ENCODE data around the gene NOVA1.

Gene NOVA1

DNA sequence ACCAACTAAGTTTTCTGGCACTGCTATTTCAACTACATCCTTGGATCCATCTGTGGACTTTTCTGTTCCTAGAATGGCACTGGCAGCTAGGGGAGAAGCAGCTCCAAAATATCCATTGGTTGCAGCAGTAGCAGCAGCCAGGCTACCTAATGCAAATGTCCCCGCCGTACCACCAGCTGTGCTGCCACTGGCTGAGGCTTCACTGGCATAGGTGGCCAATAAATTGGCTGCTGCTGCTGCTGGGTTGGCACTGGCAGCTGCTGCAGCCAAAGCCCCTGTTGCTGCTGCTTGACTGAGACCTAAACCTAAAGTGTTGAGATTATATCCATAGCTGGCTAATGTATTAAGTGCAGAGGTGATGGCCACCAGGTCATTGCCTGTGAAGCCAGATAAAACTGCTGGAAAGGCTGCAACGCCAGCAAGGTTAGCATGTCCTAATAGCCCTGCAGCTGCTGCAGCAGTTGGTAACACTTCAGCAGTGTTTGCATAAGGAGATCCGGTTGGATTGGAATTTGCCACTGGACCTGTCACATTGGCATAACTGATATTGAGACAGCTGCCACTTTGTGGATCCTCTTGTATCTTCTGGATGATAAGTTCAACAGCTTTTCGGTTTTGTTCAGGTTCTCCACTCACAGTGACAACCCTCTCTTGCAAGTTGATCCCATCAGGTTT lies 149.5 kb downstream of the NOVA1 start:
- H3K4me1 ChIP-seq (ENCODE audit: control insufficient read depth, insufficient read depth, low read length), result no peaks in the 10 kb centered on the region
- no peaks in the 10 kb centered on the region for H3K27me3 ChIP-seq (ENCODE audit: control insufficient read depth, insufficient read depth, low read length)
- H3K4me3 ChIP-seq (ENCODE audit: low read depth, low read length), result no peak overlapping the region
- no peak overlapping the region for H3K9ac ChIP-seq (ENCODE audit: low read depth, low read length)
- H3K27ac ChIP-seq (ENCODE audit: low read depth, low read length), result no peak overlapping the region
- H3K36me3 ChIP-seq (ENCODE audit: control insufficient read depth, insufficient read depth, low read length), result no peaks in the 10 kb centered on the region
- no peaks in the 10 kb centered on the region for H3K9me3 ChIP-seq (ENCODE audit: control insufficient read depth, insufficient read depth, low read length)

DNA sequence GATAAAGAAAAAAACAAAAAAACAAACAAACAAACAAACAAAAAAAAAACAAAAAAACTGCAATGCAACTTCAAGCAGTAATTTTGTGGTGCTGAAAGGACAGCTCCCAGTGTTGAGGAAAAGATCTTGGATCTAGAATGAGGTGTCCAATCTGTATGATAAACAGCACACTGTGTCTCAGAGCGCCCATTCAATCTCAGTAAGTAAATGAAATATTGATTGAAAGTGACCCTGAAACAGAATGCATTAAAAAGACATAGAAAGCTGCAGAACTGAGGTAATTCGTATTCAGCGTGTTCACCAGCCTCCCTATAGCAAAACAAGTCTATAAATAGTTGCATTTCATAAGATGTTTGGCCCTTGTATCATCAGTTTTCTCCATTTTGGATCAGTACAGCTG lies 153.0 kb downstream of the NOVA1 start:
- H3K36me3 ChIP-seq (ENCODE audit: control insufficient read depth, insufficient read depth, low read length), result no peaks in the 10 kb centered on the region
- no peaks in the 10 kb centered on the region for H3K27me3 ChIP-seq (ENCODE audit: control insufficient read depth, insufficient read depth, low read length)
- no peaks in the 10 kb centered on the region for H3K4me1 ChIP-seq (ENCODE audit: control insufficient read depth, insufficient read depth, low read length)
- no peak overlapping the region for H3K27ac ChIP-seq (ENCODE audit: low read depth, low read length)
- H3K9me3 ChIP-seq (ENCODE audit: control insufficient read depth, insufficient read depth, low read length), result no peaks in the 10 kb centered on the region
- H3K9ac ChIP-seq (ENCODE audit: low read depth, low read length), result no peak overlapping the region
- no peak overlapping the region for H3K4me3 ChIP-seq (ENCODE audit: low read depth, low read length)

DNA sequence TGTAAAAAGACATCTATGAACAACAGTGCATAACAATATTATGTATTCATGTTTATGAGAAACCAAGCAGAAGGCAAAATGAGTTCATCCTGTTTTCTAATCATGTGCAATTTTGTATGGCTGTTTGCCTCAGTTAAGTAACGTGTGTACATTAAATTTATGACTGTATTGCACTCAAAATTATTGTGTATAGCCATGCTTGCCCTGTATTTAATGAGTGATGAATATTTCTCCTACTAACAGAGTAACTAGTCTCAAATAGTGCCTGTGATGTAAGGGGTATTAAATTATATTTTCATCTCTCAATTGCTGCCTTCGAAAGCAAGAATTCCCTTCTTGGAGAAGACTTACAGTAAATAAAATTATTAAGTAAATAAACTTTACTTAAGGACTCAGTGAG lies 154.2 kb downstream of the NOVA1 start:
- H3K4me1 ChIP-seq (ENCODE audit: control insufficient read depth, insufficient read depth, low read length), result no peaks in the 10 kb centered on the region
- H3K36me3 ChIP-seq (ENCODE audit: control insufficient read depth, insufficient read depth, low read length), result no peaks in the 10 kb centered on the region
- H3K27me3 ChIP-seq (ENCODE audit: control insufficient read depth, insufficient read depth, low read length), result no peaks in the 10 kb centered on the region
- no peak overlapping the region for H3K9ac ChIP-seq (ENCODE audit: low read depth, low read length)
- no peak overlapping the region for H3K27ac ChIP-seq (ENCODE audit: low read depth, low read length)
- no peak overlapping the region for H3K4me3 ChIP-seq (ENCODE audit: low read depth, low read length)
- H3K9me3 ChIP-seq (ENCODE audit: control insufficient read depth, insufficient read depth, low read length), result no peaks in the 10 kb centered on the region

- Histone ChIP-seq H3K36me3 (ENCODE audit: control insufficient read depth, insufficient read depth, low read length) (no peaks in the 10 kb centered on the region), H3K4me1 (ENCODE audit: control insufficient read depth, insufficient read depth, low read length) (no peaks in the 10 kb centered on the region), H3K4me3 (ENCODE audit: low read depth, low read length) (no peak overlapping the region), H3K9me3 (ENCODE audit: control insufficient read depth, insufficient read depth, low read length) (no peaks in the 10 kb centered on the region), H3K27me3 (ENCODE audit: control insufficient read depth, insufficient read depth, low read length) (no peaks in the 10 kb centered on the region), H3K27ac (ENCODE audit: low read depth, low read length) (no peak overlapping the region), H3K9ac (ENCODE audit: low read depth, low read length) (no peak overlapping the region)
Measured at GRCh38 chr14:26429205-26429604, 168.6 kb downstream of the NOVA1 start.

- Histone ChIP-seq H3K27me3 (ENCODE audit: control insufficient read depth, insufficient read depth, low read length) (no peaks in the 10 kb centered on the region), H3K27ac (ENCODE audit: low read depth, low read length) (no peak overlapping the region), H3K36me3 (ENCODE audit: control insufficient read depth, insufficient read depth, low read length) (no peaks in the 10 kb centered on the region), H3K9ac (ENCODE audit: low read depth, low read length) (no peak overlapping the region), H3K4me3 (ENCODE audit: low read depth, low read length) (no peak overlapping the region), H3K9me3 (ENCODE audit: control insufficient read depth, insufficient read depth, low read length) (no peaks in the 10 kb centered on the region), H3K4me1 (ENCODE audit: control insufficient read depth, insufficient read depth, low read length) (no peaks in the 10 kb centered on the region)
Measured at GRCh38 chr14:26427097-26427496, 170.7 kb downstream of the NOVA1 start.

DNA sequence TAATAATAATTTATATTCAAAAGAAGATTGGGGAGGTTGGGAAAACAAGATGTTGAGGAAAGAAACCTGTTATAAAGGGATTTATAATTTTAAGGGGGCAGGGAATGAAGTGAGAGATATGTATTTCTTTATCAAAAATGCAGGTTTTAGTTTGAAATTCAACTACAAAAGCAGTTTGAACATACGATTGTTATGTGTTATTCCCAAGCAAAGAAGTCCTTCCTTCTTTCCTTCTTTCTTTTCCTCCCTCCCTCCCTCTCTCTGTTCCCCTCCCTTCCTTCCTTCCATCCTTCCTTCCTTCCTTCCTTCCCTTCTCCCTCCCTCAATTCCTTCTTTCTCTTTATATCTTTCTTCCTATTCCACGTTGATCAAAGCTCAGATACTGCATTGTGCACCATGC lies 173.3 kb downstream of the NOVA1 start:
- no peaks in the 10 kb centered on the region for H3K9me3 ChIP-seq (ENCODE audit: control insufficient read depth, insufficient read depth, low read length)

DNA sequence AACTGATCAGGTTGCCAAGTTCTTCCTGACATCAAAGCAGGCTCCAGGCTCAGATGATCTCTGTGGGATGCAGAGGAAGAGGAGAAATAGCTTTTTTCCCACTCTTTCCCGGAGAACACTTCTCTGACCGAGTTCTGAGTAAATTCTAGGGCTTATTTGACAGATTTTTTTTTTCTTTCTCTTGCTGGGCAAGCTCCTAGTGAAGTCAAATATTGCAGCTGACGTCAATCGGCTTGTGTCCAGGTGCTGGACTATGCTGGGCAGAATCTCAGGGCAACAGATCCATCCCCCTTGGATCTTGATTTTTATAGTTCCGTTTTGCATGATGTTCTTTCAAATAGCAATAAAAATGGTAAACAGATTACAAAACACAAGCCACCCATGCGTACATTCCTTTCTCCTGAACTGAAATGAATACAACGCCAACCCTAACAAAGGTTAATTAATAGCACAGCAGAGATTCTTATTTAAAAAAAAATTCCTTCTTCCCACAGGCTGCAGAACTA lies 182.2 kb downstream of the NOVA1 start:
- H3K9ac ChIP-seq (ENCODE audit: low read depth, low read length), result no peak overlapping the region
- no peaks in the 10 kb centered on the region for H3K27me3 ChIP-seq (ENCODE audit: control insufficient read depth, insufficient read depth, low read length)
- H3K4me1 ChIP-seq (ENCODE audit: control insufficient read depth, insufficient read depth, low read length), result peaks cover 8% of the 10 kb centered on the region
- no peak overlapping the region for H3K4me3 ChIP-seq (ENCODE audit: low read depth, low read length)
- no peaks in the 10 kb centered on the region for H3K9me3 ChIP-seq (ENCODE audit: control insufficient read depth, insufficient read depth, low read length)
- H3K27ac ChIP-seq (ENCODE audit: low read depth, low read length), result no peak overlapping the region
- no peaks in the 10 kb centered on the region for H3K36me3 ChIP-seq (ENCODE audit: control insufficient read depth, insufficient read depth, low read length)

More for the DNA sequence above, 173.3 kb downstream of the NOVA1 start:
- H3K27me3 ChIP-seq (ENCODE audit: control insufficient read depth, insufficient read depth, low read length), result no peaks in the 10 kb centered on the region
- no peaks in the 10 kb centered on the region for H3K4me1 ChIP-seq (ENCODE audit: control insufficient read depth, insufficient read depth, low read length)
- no peaks in the 10 kb centered on the region for H3K36me3 ChIP-seq (ENCODE audit: control insufficient read depth, insufficient read depth, low read length)
- no peak overlapping the region for H3K27ac ChIP-seq (ENCODE audit: low read depth, low read length)
- H3K9ac ChIP-seq (ENCODE audit: low read depth, low read length), result no peak overlapping the region
- no peak overlapping the region for H3K4me3 ChIP-seq (ENCODE audit: low read depth, low read length)

DNA sequence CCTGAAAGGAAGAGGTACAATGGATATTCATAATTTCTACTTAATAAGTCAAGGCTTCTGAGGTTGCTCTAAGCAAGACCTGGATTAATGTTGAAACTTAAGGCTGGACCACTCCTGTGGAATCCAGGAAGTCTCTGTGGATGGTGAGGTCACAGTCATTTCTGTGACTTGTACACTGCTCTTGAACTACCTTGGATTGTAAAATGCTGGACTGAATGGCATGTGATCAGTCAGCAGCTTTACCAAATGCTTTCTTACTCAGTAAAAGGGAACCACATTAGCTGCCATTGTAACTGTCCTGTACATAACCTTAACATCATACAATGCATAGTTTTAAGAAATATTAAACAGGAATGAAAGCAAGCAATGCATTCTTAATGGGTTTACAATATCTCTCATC lies 182.9 kb downstream of the NOVA1 start:
- Histone ChIP-seq H3K9me3 (ENCODE audit: control insufficient read depth, insufficient read depth, low read length) (no peaks in the 10 kb centered on the region), H3K4me3 (ENCODE audit: low read depth, low read length) (no peak overlapping the region), H3K9ac (ENCODE audit: low read depth, low read length) (no peak overlapping the region), H3K4me1 (ENCODE audit: control insufficient read depth, insufficient read depth, low read length) (peaks cover 8% of the 10 kb centered on the region), H3K36me3 (ENCODE audit: control insufficient read depth, insufficient read depth, low read length) (no peaks in the 10 kb centered on the region), H3K27ac (ENCODE audit: low read depth, low read length) (no peak overlapping the region), H3K27me3 (ENCODE audit: control insufficient read depth, insufficient read depth, low read length) (no peaks in the 10 kb centered on the region)

- Histone ChIP-seq H3K27me3 (ENCODE audit: control insufficient read depth, insufficient read depth, low read length) (no peaks in the 10 kb centered on the region), H3K9me3 (ENCODE audit: control insufficient read depth, insufficient read depth, low read length) (no peaks in the 10 kb centered on the region), H3K4me1 (ENCODE audit: control insufficient read depth, insufficient read depth, low read length) (peaks cover 8% of the 10 kb centered on the region), H3K9ac (ENCODE audit: low read depth, low read length) (no peak overlapping the region), H3K36me3 (ENCODE audit: control insufficient read depth, insufficient read depth, low read length) (no peaks in the 10 kb centered on the region), H3K27ac (ENCODE audit: low read depth, low read length) (no peak overlapping the region), H3K4me3 (ENCODE audit: low read depth, low read length) (no peak overlapping the region)
Measured at GRCh38 chr14:26414103-26414502, 183.7 kb downstream of the NOVA1 start.

DNA sequence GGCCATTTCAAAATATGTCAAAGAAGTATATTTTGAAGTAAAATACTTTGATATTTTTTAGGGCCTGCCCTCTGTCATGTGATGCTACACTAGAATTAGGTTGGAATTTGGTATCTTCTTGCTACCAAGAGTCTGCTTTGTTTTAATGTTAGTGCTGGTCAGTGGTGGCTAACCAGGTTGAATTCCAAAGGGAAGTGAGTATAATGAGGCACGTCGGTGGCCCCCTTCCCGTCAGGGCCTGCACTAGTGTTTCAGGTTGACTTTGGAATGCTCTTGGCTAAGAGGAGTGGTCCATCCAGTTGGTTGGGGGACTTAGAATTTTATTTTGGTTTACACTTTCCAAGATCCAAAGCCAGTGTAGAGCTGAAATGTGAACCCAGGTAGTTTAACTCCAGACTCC lies 185.4 kb downstream of the NOVA1 start:
- H3K9me3 ChIP-seq (ENCODE audit: control insufficient read depth, insufficient read depth, low read length), result no peaks in the 10 kb centered on the region

DNA sequence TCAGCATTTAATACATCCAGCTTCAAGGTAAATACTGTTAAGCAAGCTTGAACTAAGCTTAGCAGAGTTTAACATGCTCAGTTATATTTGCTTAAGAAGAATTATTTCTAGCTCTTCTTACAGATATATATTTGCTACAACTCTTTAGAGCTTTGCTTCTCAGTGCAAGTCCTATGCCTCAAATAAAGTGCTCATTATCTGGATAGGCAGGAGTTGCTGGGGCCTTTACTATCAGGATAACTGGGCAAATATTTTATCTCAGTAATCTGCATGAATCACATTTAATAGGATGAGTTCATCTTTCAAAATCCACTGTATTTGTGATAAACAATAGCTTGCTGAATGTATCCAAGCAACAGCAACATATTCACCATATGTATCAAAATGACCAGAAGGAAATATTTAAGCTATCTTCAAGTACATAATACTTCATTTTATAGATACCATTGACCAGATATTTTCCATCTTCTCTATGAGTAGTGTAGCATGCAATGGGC lies 187.6 kb downstream of the NOVA1 start:
- peaks cover 8% of the 10 kb centered on the region for H3K4me1 ChIP-seq (ENCODE audit: control insufficient read depth, insufficient read depth, low read length)
- H3K9me3 ChIP-seq (ENCODE audit: control insufficient read depth, insufficient read depth, low read length), result no peaks in the 10 kb centered on the region
- no peak overlapping the region for H3K4me3 ChIP-seq (ENCODE audit: low read depth, low read length)
- no peak overlapping the region for H3K9ac ChIP-seq (ENCODE audit: low read depth, low read length)
- H3K36me3 ChIP-seq (ENCODE audit: control insufficient read depth, insufficient read depth, low read length), result no peaks in the 10 kb centered on the region
- H3K27me3 ChIP-seq (ENCODE audit: control insufficient read depth, insufficient read depth, low read length), result no peaks in the 10 kb centered on the region
- H3K27ac ChIP-seq (ENCODE audit: low read depth, low read length), result no peak overlapping the region

More for the DNA sequence above, 185.4 kb downstream of the NOVA1 start:
- Histone ChIP-seq H3K4me3 (ENCODE audit: low read depth, low read length) (no peak overlapping the region), H3K27ac (ENCODE audit: low read depth, low read length) (peak overlapping the region; percentile 5), H3K27me3 (ENCODE audit: control insufficient read depth, insufficient read depth, low read length) (no peaks in the 10 kb centered on the region), H3K4me1 (ENCODE audit: control insufficient read depth, insufficient read depth, low read length) (peaks cover 8% of the 10 kb centered on the region), H3K36me3 (ENCODE audit: control insufficient read depth, insufficient read depth, low read length) (no peaks in the 10 kb centered on the region), H3K9ac (ENCODE audit: low read depth, low read length) (no peak overlapping the region)
